GM10248 (cell line): ENCODE measurements around the gene NYAP1.
A peak's percentile ranks its signal among the peaks of the same experiment; 100 is the strongest.

Experiments
- CTCF ChIA-PET: fragments of 300-600 bp; sonication (Branson Sonifier 250); formaldehyde crosslinking; extraction: SDS; loops from one replicate; lab custom pipeline; 2021; ENCODE audit warnings: antibody characterized with exemption; lab: Yijun Ruan, JAX
- POLR2A ChIA-PET: fragments of 350-650 bp; sonication (Branson Sonifier 250); formaldehyde crosslinking; extraction: SDS; loops from one replicate; lab custom pipeline; 2020; ENCODE audit warnings: antibody characterized with exemption; lab: Yijun Ruan, JAX
- DNase-seq: peaks from one replicate; pipeline ENCODE4 v3.0.0; 2012; ENCODE audit errors: extremely low spot score
- CTCF ChIP-seq: IDR thresholded peaks from 2 replicates; pipeline ENCODE4 v1.5.1; 2012; ENCODE audit warnings: mild to moderate bottlenecking, low read depth; ENCODE audit errors: extremely low read depth, missing control alignments, control extremely low read depth

Gene NYAP1

GRCh38 chr7:100513212-100513810 lies 29.6 kb downstream of the NYAP1 start:
- ChIA-PET CTCF (no interaction called here), POLR2A (interaction anchor here (0.7 kb wide), 1 partner anchor 73 kb away, joined by 4 read pairs; the partner anchor contains the start of gene FBXO24)
- no peak for DNase-seq
- no peak for TF ChIP-seq CTCF

DNA sequence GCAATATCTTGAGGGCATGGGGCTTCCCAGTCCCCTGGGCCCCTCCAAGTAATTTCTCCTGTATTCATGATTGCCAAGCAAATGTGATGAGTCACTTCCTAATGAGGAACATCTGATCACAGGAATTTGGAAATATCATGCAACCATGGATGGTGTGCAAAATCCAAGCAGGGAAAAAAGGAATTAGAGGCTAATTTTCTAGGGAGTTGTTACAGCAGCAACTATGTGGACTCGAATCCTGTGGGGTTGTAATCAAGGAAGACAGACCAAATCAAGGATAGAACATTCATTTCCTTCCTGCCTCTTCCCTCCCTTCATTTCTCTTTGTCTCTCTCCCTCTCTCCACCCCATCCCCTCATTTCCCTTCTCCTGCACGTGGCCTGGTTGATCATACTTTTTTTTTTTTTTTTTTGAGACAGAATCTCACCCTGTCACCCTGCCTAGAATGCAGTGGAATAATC lies 31.4 kb downstream of the NYAP1 start:
- CTCF ChIA-PET: interaction anchor here (1.0 to 6.6 kb wide), 3 partner anchors 12 to 45 kb away, joined by 3 to 26 read pairs (median 8); no protein-coding TSS in a partner anchor
- POLR2A ChIA-PET: interaction anchor here (1.1 kb wide), 1 partner anchor 71 kb away, joined by 3 read pairs; the partner anchor contains the start of genes FBXO24 and LRCH4
- no peak for TF ChIP-seq CTCF
- no peak for DNase-seq

- peak; percentile 48 for DNase-seq
- POLR2A ChIA-PET: interaction anchor here (1.1 kb wide), 1 partner anchor 70 kb away, joined by 3 read pairs; the partner anchor contains the start of genes FBXO24 and LRCH4
These were observed 32.5 kb downstream of the NYAP1 start for GRCh38 chr7:100516135-100516812.

DNA sequence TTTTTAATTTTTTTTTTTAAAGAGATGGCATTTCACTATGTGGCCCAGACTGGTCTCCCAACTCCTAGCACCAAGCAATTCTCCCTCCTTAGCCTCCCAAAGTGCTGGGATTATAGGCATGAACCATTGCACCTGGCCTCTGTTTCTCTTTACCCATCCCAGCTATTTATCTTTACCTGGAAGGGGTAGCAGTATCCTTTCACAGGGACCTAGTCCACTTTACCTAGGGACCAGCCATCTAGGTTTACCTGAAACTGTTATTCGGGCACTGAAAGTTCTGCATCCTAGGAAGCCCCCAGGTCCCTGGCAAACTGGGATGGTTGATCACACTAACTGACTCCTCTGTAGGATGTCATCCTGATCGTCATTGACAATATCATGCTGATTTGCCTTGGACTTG lies 33.6 kb downstream of the NYAP1 start:
- ChIA-PET POLR2A (no interaction called here), CTCF (interaction anchor here (1.0 to 6.6 kb wide), 5 partner anchors 11 to 43 kb away, joined by 3 to 26 read pairs (median 3); no protein-coding TSS in a partner anchor)
- TF ChIP-seq CTCF: no peak
- DNase-seq: no peak

More at GRCh38 chr7:100516135-100516812, 32.5 kb downstream of the NYAP1 start:
- no peak for TF ChIP-seq CTCF
- CTCF ChIA-PET: interaction anchor here (1.0 to 6.6 kb wide), 3 partner anchors 11 to 44 kb away, joined by 3 to 26 read pairs (median 8); no protein-coding TSS in a partner anchor

DNA sequence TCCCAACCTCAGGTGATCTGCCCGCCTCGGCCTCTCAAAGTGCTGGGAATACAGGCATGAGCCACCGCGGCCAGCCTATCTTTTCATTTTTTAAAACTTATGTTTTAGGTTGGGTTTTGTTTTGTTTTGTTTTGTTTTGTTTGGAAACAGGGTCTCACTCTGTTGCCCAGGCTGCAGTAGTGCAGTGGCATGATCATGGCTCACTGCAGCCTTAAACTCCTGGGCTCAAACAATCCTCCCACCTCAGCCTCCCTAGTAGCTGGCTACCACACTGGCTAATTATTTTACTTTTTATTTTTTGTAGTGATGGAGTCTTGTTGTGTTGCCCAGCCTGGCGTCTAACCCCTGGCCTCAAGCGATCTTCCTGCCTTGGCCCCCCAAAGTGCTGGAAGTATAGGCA lies 35.9 kb downstream of the NYAP1 start:
- ChIA-PET CTCF (interaction anchor here (1.1 to 6.6 kb wide), 5 partner anchors 23 to 69 kb away, joined by 3 to 26 read pairs (median 3); no protein-coding TSS in a partner anchor), POLR2A (no interaction called here)
- no peak for TF ChIP-seq CTCF
- DNase-seq: no peak

- no peak for DNase-seq
- ChIA-PET POLR2A (no interaction called here), CTCF (interaction anchor here (1.0 to 6.6 kb wide), 7 partner anchors 22 to 69 kb away, joined by 3 to 26 read pairs (median 3); partner anchors contain the start of gene TSC22D4)
- TF ChIP-seq CTCF: no peak
These were observed 36.4 kb downstream of the NYAP1 start for GRCh38 chr7:100520138-100520537.
